Measurements from ENCODE around the gene LCN10. TPM values are rescaled to one million over a fixed set of nuclear protein-coding genes. Genes with fewer than 3 reads are reported as not detected.

LCN10 gene
- total and polyA plus RNA-seq, 9 of the 15 experiments (the other 6 are each of a cell fraction or from before 2014, with no cell fraction given), result 0.10 to 0.21 (median 0.14) TPM; not detected in 6

- TF ChIP-seq RNF219 (CRISPR knock-in tag; IDR thresholded peaks at IDR 0.05), result no peak
- TF ChIP-seq ZNF140 (CRISPR knock-in tag; IDR thresholded peaks at IDR 0.05), result no peak
- TF ChIP-seq, protein P1, sequence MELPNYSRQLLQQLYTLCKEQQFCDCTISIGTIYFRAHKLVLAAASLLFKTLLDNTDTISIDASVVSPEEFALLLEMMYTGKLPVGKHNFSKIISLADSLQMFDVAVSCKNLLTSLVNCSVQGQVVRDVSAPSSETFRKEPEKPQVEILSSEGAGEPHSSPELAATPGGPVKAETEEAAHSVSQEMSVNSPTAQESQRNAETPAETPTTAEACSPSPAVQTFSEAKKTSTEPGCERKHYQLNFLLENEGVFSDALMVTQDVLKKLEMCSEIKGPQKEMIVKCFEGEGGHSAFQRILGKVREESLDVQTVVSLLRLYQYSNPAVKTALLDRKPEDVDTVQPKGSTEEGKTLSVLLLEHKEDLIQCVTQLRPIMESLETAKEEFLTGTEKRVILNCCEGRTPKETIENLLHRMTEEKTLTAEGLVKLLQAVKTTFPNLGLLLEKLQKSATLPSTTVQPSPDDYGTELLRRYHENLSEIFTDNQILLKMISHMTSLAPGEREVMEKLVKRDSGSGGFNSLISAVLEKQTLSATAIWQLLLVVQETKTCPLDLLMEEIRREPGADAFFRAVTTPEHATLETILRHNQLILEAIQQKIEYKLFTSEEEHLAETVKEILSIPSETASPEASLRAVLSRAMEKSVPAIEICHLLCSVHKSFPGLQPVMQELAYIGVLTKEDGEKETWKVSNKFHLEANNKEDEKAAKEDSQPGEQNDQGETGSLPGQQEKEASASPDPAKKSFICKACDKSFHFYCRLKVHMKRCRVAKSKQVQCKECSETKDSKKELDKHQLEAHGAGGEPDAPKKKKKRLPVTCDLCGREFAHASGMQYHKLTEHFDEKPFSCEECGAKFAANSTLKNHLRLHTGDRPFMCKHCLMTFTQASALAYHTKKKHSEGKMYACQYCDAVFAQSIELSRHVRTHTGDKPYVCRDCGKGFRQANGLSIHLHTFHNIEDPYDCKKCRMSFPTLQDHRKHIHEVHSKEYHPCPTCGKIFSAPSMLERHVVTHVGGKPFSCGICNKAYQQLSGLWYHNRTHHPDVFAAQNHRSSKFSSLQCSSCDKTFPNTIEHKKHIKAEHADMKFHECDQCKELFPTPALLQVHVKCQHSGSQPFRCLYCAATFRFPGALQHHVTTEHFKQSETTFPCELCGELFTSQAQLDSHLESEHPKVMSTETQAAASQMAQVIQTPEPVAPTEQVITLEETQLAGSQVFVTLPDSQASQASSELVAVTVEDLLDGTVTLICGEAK (IDR thresholded peaks at IDR 0.05), result 0 out of 2 replicates have a peak, but pooled peaks have one; percentile 15
- TF ChIP-seq, protein P1 (CRISPR knock-in tag; IDR thresholded peaks at IDR 0.05), result no peak
- TF ChIP-seq KLF13 (tag; IDR thresholded peaks at IDR 0.05; ENCODE audit: borderline replicate concordance, low read depth), result no peak
- no peak for TF ChIP-seq BRCA1 (IDR thresholded peaks at IDR 0.05)
- no peak for TF ChIP-seq BRCA1 (CRISPR knock-in tag; IDR thresholded peaks at IDR 0.05)
- TF ChIP-seq NRF1 (conservative IDR thresholded peaks at IDR 0.05 in 1 of 2, IDR thresholded peaks at IDR 0.05 in 1 of 2), result peak in 1 of 2 experiments; percentile 10; a peak in 1 of 4 replicates
- TF ChIP-seq FUS (optimal IDR thresholded peaks at IDR 0.05; ENCODE audit: low read depth, low read length), result no peak
- no peak for TF ChIP-seq ZNF143 (CRISPR knock-in tag; IDR thresholded peaks at IDR 0.05)
- no peak for TF ChIP-seq FOXJ2 (tag; IDR thresholded peaks at IDR 0.05)
- no peak for TF ChIP-seq ID3 (CRISPR knock-in tag; IDR thresholded peaks at IDR 0.05)
- no peak for TF ChIP-seq ID3 (tag; IDR thresholded peaks at IDR 0.05)
- no peak for TF ChIP-seq SETDB1 (IDR thresholded peaks at IDR 0.05; ENCODE audit: low read length)
- TF ChIP-seq ZNF696 (CRISPR knock-in tag; conservative IDR thresholded peaks at IDR 0.05), result no peak
- no peak for TF ChIP-seq PHF20 (IDR thresholded peaks at IDR 0.05; ENCODE audit: partially characterized antibody)
- TF ChIP-seq HOXB6 (CRISPR knock-in tag; IDR thresholded peaks at IDR 0.05; ENCODE audit: borderline replicate concordance), result no peak
- TF ChIP-seq EZH2 (IDR thresholded peaks at IDR 0.05; ENCODE audit: borderline replicate concordance, low read depth, low read length), result no peak
These were observed 45.1 kb upstream of the LCN10 start (continued) for GRCh38 chr9:136787690-136788400.
